Nephron progenitor cell (in vitro differentiated cells): Measurements from ENCODE around the gene PTPRD.

ENCODE experiments used
- DNase-seq: peaks from one replicate; pipeline ENCODE4 v3.0.0; 2021
- H3K27ac Mint-ChIP-seq: 2 replicates; pipeline ENCODE4 v1.8.0; 2021; ENCODE audit warnings: mild to moderate bottlenecking, moderate library complexity, mixed read lengths
- H3K27me3 Mint-ChIP-seq: 2 replicates; pipeline ENCODE4 v1.8.0; 2021; ENCODE audit warnings: mild to moderate bottlenecking, low read depth, mixed read lengths; ENCODE audit not compliant: poor library complexity
- H3K36me3 Mint-ChIP-seq: 2 replicates; pipeline ENCODE4 v1.8.0; 2021; ENCODE audit warnings: low read depth, mixed read lengths
- H3K4me1 Mint-ChIP-seq: 2 replicates; pipeline ENCODE4 v1.8.0; 2021; ENCODE audit warnings: mixed read lengths
- H3K4me3 Mint-ChIP-seq: 2 replicates; pipeline ENCODE4 v1.8.0; 2021; ENCODE audit warnings: mild to moderate bottlenecking, moderate library complexity, mixed read lengths
- H3K9me3 Mint-ChIP-seq: 2 replicates; pipeline ENCODE4 v1.8.0; 2021; ENCODE audit warnings: mild to moderate bottlenecking, moderate library complexity, mixed read lengths
- CTCF ChIP-seq: fragments of 200-600 bp; sonication (generic); IDR thresholded peaks from 2 replicates; pipeline ENCODE4 v1.5.0; 2021; ENCODE audit warnings: antibody characterized with exemption

The PTPRD gene

GRCh38 chr9:8576741-8577140 is 2036.1 kb downstream of the PTPRD start:
- no peak for TF ChIP-seq CTCF
- H3K27ac Mint-ChIP-seq, result no peak overlapping the region
- DNase-seq, result no peak
- H3K36me3 Mint-ChIP-seq, result peaks cover 6% of the 10 kb centered on the region
- H3K4me3 Mint-ChIP-seq, result no peak overlapping the region
- H3K4me1 Mint-ChIP-seq, result peaks cover 8% of the 10 kb centered on the region
- peaks cover 2% of the 10 kb centered on the region for H3K27me3 Mint-ChIP-seq
- peaks cover 7% of the 10 kb centered on the region for H3K9me3 Mint-ChIP-seq

- no peak overlapping the region for H3K4me3 Mint-ChIP-seq
- H3K4me1 Mint-ChIP-seq, result peaks cover 6% of the 10 kb centered on the region
- no peak overlapping the region for H3K27ac Mint-ChIP-seq
- H3K27me3 Mint-ChIP-seq, result no peaks in the 10 kb centered on the region
- no peaks in the 10 kb centered on the region for H3K36me3 Mint-ChIP-seq
- no peak for TF ChIP-seq CTCF
- no peak for DNase-seq
- H3K9me3 Mint-ChIP-seq, result no peaks in the 10 kb centered on the region
Measured at GRCh38 chr9:8574846-8575245, 2038.0 kb downstream of the PTPRD start.

GRCh38 chr9:8572209-8572608 is 2040.6 kb downstream of the PTPRD start:
- no peak for TF ChIP-seq CTCF
- H3K27me3 Mint-ChIP-seq, result peaks cover 3% of the 10 kb centered on the region
- H3K27ac Mint-ChIP-seq, result no peak overlapping the region
- peaks cover 3% of the 10 kb centered on the region for H3K36me3 Mint-ChIP-seq
- no peaks in the 10 kb centered on the region for H3K4me1 Mint-ChIP-seq
- no peaks in the 10 kb centered on the region for H3K9me3 Mint-ChIP-seq
- no peak for DNase-seq
- no peak overlapping the region for H3K4me3 Mint-ChIP-seq

GRCh38 chr9:8571643-8572042 is 2041.2 kb downstream of the PTPRD start:
- Mint-ChIP-seq H3K9me3 (no peaks in the 10 kb centered on the region), H3K36me3 (peaks cover 8% of the 10 kb centered on the region), H3K27me3 (peaks cover 3% of the 10 kb centered on the region), H3K27ac (no peak overlapping the region), H3K4me3 (no peak overlapping the region), H3K4me1 (no peaks in the 10 kb centered on the region)
- TF ChIP-seq CTCF, result no peak
- no peak for DNase-seq

GRCh38 chr9:8570776-8571175 is 2042.0 kb downstream of the PTPRD start:
- Mint-ChIP-seq H3K9me3 (no peaks in the 10 kb centered on the region), H3K4me1 (no peaks in the 10 kb centered on the region), H3K36me3 (peaks cover 10% of the 10 kb centered on the region), H3K4me3 (no peak overlapping the region), H3K27ac (no peak overlapping the region), H3K27me3 (peaks cover 3% of the 10 kb centered on the region)
- DNase-seq, result no peak
- no peak for TF ChIP-seq CTCF

- Mint-ChIP-seq H3K4me1 (no peaks in the 10 kb centered on the region), H3K9me3 (no peaks in the 10 kb centered on the region), H3K4me3 (no peak overlapping the region), H3K27me3 (peaks cover 3% of the 10 kb centered on the region), H3K36me3 (peaks cover 10% of the 10 kb centered on the region), H3K27ac (no peak overlapping the region)
- TF ChIP-seq CTCF, result no peak
- DNase-seq, result no peak
Measured at GRCh38 chr9:8569823-8570222, 2043.0 kb downstream of the PTPRD start.
